HAP-1 (cell line): ENCODE results near the gene HIVEP3.

Experiments used
- DNase-seq, 2 experiments: peaks; one replicate each; pipeline ENCODE4 v3.0.0-alpha.2; 2016 to 2020; ENCODE audit warnings: low spot score in 2 of 2
- H3K27me3 ChIP-seq: fragments of 250-450 bp; sonication (Bioruptor Pico); 2 replicates; pipeline ENCODE4 v1.5.1; 2020; ENCODE audit warnings: low read depth, mild to moderate bottlenecking, moderate library complexity
- H3K36me3 ChIP-seq: fragments of 250-450 bp; sonication (Bioruptor Pico); replicated peaks from 2 replicates; pipeline ENCODE4 v1.5.1; 2020; ENCODE audit warnings: mild to moderate bottlenecking
- H3K4me1 ChIP-seq: fragments of 250-450 bp; sonication (Bioruptor Pico); 2 replicates; pipeline ENCODE4 v1.5.1; 2020; ENCODE audit warnings: mild to moderate bottlenecking
- H3K4me3 ChIP-seq: fragments of 250-450 bp; sonication (Bioruptor Pico); 2 replicates; pipeline ENCODE4 v1.5.1; 2020; ENCODE audit warnings: mild to moderate bottlenecking, moderate library complexity
- H3K9me3 ChIP-seq: fragments of 250-450 bp; sonication (Bioruptor Pico); 2 replicates; pipeline ENCODE4 v1.5.1; 2020; ENCODE audit warnings: mild to moderate bottlenecking, moderate library complexity
- in situ Hi-C: fragments of 300-500 bp; cut with MboI; formaldehyde crosslinking; loops from 3 replicates; pipeline ENCODE4 v1.14.3; 2020; ENCODE audit warnings: low sequenced_read_pairs, inconsistent platforms, mixed read lengths

HIVEP3 gene

GRCh38 chr1:41620365-41621169 lies 298.2 kb downstream of the HIVEP3 start:
- H3K4me1 ChIP-seq, result no peaks in the 10 kb centered on the region
- H3K36me3 ChIP-seq, result no peaks in the 10 kb centered on the region
- H3K27me3 ChIP-seq, result no peaks in the 10 kb centered on the region
- no peak for DNase-seq
- no peak overlapping the region for H3K4me3 ChIP-seq
- in situ Hi-C loops, result no loop called here
- H3K9me3 ChIP-seq, result no peaks in the 10 kb centered on the region

GRCh38 chr1:41619511-41620364 lies 299.0 kb downstream of the HIVEP3 start:
- Histone ChIP-seq H3K9me3 (no peaks in the 10 kb centered on the region), H3K4me1 (no peaks in the 10 kb centered on the region), H3K27me3 (no peaks in the 10 kb centered on the region), H3K4me3 (no peak overlapping the region), H3K36me3 (no peaks in the 10 kb centered on the region)
- in situ Hi-C loops, result no loop called here
- no peak for DNase-seq

DNA sequence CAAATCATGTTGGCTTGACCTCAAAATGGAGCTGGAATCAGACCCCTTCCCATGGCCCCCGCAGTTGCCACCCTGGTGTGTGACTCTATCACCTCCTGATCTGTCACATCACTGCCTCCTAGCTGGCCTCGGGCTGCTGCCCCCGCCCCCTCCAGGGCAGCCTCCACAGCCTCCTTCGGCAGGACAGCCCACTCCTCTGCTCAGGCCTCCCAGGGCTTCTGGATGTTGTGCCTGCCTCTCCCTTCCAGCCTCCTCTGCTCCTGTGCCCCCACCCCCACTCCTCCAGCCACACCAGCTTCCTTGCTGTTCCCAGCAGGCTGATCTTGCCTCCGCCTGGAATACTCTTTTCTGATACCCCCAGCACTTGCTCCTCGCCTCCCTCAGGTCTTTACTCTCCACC lies 299.9 kb downstream of the HIVEP3 start:
- Histone ChIP-seq H3K9me3 (no peaks in the 10 kb centered on the region), H3K4me1 (no peaks in the 10 kb centered on the region), H3K36me3 (no peaks in the 10 kb centered on the region), H3K4me3 (no peak overlapping the region), H3K27me3 (no peaks in the 10 kb centered on the region)
- DNase-seq, result no peak
- in situ Hi-C loops, result no loop called here

DNA sequence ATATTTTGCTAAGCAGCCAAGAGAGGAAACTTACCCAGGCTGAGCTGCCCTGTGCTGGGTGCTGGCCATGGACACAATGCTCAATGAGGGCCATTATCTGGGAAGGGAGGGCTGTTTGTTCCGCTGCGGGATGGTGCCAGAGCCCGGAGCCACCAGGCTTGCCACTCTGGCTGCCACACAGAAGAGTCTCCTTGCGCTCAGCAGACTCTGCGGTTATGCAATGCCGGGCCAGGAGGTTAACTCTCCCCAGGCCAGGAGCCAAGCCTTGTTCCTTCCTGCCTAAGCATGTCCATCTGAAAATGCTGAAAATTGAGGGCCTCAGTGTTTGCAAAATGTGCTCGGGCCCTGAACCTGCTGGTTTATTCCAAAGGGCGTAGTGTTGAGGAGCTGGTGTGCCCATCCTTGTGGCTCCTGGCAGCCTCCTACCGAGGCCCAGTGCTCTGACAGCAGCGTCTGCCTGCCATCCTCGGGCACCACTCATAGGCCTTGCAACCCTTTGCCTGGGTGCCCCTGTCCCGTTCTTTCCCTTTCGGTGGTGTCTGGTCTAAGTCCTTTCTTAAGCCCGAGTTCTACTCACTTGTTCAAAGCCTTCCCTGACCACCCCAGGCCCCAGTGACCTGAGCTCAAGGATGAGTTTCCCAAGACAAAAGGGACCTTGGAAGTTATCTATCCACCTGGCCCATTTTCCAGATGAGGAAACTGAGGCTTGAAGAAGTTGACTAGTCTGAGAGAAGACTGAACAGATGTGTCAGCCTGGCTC lies 300.5 kb downstream of the HIVEP3 start:
- no peaks in the 10 kb centered on the region for H3K27me3 ChIP-seq
- no peak for DNase-seq
- H3K4me1 ChIP-seq, result no peaks in the 10 kb centered on the region
- H3K9me3 ChIP-seq, result no peaks in the 10 kb centered on the region
- in situ Hi-C loops, result no loop called here
- H3K36me3 ChIP-seq, result no peaks in the 10 kb centered on the region
- no peak overlapping the region for H3K4me3 ChIP-seq

DNA sequence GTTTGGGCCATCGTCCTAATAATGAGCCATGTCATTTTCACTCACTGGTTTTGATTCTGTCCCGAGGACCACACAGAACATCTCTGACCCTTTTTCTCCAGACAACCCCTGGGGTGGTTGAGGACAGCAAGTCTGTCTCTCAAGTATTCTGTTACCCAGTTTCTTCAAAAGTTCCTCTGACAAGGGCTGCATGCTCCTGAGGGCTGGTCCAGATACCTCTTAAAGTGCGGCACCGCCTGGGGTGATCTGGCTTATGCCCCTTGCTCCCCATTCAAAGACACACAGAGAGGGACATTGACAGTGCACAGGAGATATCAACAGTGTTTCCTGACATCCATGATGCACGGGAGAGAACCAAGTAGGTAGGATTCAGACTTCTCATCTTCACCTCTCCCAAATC lies 301.4 kb downstream of the HIVEP3 start:
- no peaks in the 10 kb centered on the region for H3K27me3 ChIP-seq
- H3K36me3 ChIP-seq, result no peaks in the 10 kb centered on the region
- DNase-seq, result no peak
- H3K4me1 ChIP-seq, result no peaks in the 10 kb centered on the region
- in situ Hi-C loops, result no loop called here
- H3K4me3 ChIP-seq, result no peak overlapping the region
- H3K9me3 ChIP-seq, result no peaks in the 10 kb centered on the region

DNA sequence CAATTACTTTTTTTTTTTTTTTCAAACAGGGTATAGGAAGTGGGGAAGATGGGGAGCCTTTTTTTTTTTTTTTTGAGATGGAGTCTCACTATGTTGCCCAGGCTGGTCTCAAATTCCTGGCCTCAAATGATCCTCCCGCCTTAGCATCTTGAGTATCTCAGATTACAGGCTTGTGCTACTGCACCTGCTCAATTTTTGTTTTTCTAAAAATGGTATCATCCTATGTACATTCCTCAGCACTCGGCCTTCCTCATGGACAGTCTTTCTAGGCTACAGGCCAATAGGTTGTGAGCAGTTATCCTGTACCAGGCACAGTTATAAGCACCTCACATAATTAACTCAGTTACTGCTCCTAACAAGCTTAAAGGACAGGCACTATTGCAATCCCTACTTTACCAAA lies 302.2 kb downstream of the HIVEP3 start:
- Histone ChIP-seq H3K9me3 (no peaks in the 10 kb centered on the region), H3K27me3 (no peaks in the 10 kb centered on the region), H3K4me1 (no peaks in the 10 kb centered on the region), H3K4me3 (no peak overlapping the region), H3K36me3 (no peaks in the 10 kb centered on the region)
- no peak for DNase-seq
- in situ Hi-C loops, result no loop called here

DNA sequence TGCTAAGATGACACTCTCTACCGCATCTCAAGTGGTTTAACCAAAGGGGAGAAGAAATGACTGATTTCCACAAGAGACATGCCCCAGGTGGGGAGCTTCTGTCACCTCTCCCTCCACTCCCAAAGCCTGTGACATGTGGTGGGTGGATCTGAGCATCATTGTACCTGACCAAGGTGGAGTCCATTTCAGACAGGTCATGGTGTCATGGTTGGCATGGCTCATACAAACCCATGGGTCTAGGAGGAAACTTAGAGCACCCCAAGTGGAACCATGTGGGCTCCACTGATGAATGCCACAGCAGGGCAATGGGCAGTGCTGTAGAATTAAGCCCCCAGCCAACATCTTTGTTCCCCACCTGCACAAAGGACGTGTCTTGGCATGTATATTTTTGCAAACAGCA lies 302.7 kb downstream of the HIVEP3 start:
- Histone ChIP-seq H3K9me3 (no peaks in the 10 kb centered on the region), H3K4me3 (no peak overlapping the region), H3K4me1 (no peaks in the 10 kb centered on the region), H3K36me3 (no peaks in the 10 kb centered on the region), H3K27me3 (no peaks in the 10 kb centered on the region)
- DNase-seq, result no peak
- in situ Hi-C loops, result no loop called here

DNA sequence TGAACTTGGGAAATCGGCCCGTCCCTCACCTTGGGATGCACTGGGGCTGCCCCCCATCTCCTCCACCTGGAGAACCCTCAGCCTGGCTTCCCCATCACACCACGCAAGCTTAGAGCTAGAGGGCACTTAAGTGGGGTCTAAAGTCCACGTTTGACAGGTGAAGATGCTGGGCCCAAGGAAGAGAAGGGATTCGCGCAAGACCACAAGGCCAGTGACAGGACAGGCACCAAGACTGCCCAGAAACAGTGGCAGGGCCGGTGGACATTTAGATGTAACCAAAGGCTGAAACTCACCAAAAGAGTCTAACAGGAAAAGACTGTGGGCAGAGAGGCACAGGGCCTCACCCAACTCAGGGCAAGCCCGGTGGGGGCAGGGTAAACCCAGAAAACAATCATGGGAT lies 303.4 kb downstream of the HIVEP3 start:
- in situ Hi-C loops, result no loop called here
- Histone ChIP-seq H3K36me3 (no peaks in the 10 kb centered on the region), H3K9me3 (no peaks in the 10 kb centered on the region), H3K4me1 (no peaks in the 10 kb centered on the region), H3K4me3 (no peak overlapping the region), H3K27me3 (no peaks in the 10 kb centered on the region)
- no peak for DNase-seq

DNA sequence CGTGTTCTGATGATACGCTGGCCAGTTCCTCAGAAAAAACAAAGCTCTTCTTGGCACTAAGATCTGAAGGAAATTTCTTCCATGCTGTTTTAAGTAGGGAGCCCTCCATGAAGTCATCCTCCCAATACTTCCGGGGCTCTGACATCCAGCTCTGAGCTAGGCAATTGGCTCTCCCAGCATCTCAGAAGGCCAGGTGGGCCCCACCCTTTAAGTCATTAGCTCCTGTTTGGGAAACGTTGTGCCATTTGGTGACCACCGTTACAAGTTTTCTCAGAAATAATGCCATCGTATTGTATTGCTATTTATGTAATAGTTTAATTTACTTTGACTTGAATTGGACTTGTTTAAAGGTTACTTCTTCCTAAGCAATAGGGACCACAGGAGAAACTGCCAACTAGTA lies 303.9 kb downstream of the HIVEP3 start:
- no peaks in the 10 kb centered on the region for H3K27me3 ChIP-seq
- in situ Hi-C loops, result no loop called here
- H3K36me3 ChIP-seq, result no peaks in the 10 kb centered on the region
- no peak overlapping the region for H3K4me3 ChIP-seq
- H3K4me1 ChIP-seq, result no peaks in the 10 kb centered on the region
- DNase-seq, result no peak
- no peaks in the 10 kb centered on the region for H3K9me3 ChIP-seq

DNA sequence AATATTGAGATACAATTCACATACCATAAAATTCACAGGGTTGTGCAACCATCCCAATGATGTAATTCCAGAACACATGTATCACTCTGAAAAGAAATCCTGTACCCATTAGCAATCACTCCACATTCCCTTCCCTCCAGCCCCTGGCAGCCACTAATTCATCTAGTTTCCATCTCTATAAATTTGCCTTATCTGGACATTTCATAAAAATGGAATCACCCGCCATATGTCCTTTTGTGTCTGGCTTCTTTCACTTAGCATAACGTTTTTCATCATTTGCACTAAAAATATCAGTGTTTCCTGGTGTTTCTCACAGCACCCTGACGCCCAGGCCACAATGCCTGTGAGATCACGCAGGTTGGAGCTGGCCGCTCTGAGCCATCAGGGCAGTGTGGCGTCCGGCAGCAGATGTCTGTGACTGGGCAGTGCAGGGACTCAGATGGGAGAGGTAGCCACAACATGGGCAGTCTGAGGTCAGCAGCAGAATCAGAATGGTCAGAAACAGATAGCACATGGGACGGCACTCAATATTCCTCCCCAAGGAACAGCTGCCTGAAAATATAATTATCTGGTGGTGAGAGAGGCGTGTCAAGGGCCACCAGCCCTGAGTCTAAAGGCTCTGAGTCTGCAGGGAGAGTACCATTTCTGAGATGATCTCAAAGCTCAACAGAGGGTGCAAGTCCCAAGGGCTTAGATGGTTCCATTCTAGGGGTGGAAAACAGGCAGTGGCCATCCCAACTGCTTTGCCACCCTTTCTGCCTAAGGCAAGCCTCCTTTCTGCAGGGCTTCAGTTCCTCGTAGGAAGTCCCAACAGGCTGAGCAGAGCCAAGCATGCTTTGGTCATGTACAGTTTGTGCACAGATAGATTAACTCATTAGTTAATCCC lies 304.8 kb downstream of the HIVEP3 start:
- no peaks in the 10 kb centered on the region for H3K36me3 ChIP-seq
- no peaks in the 10 kb centered on the region for H3K4me1 ChIP-seq
- no peak overlapping the region for H3K4me3 ChIP-seq
- no peaks in the 10 kb centered on the region for H3K9me3 ChIP-seq
- H3K27me3 ChIP-seq, result no peaks in the 10 kb centered on the region
- DNase-seq, result no peak
- in situ Hi-C loops, result no loop called here

DNA sequence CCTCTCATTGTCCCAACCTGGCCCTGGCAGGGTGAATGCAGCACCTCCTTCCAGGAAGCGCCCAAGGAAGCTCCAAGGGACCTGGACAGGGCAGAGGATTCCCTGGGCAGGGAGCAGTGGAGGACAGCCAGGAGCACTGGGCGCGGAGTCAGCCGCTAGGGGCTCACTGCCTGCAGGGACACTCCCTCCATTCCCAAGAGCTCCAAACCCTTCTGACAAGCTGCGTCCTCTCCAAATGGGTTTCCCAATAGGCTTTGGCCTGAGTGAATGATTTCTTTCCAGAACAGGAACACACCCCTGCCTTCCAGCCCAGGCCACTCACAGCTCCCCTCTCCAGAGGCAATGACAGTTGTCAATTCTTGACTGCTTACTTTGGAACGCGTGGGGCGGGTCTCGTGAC lies 305.8 kb downstream of the HIVEP3 start:
- Histone ChIP-seq H3K9me3 (no peaks in the 10 kb centered on the region), H3K36me3 (no peaks in the 10 kb centered on the region), H3K4me3 (no peak overlapping the region), H3K27me3 (no peaks in the 10 kb centered on the region), H3K4me1 (no peaks in the 10 kb centered on the region)
- in situ Hi-C loops, result no loop called here
- no peak for DNase-seq

DNA sequence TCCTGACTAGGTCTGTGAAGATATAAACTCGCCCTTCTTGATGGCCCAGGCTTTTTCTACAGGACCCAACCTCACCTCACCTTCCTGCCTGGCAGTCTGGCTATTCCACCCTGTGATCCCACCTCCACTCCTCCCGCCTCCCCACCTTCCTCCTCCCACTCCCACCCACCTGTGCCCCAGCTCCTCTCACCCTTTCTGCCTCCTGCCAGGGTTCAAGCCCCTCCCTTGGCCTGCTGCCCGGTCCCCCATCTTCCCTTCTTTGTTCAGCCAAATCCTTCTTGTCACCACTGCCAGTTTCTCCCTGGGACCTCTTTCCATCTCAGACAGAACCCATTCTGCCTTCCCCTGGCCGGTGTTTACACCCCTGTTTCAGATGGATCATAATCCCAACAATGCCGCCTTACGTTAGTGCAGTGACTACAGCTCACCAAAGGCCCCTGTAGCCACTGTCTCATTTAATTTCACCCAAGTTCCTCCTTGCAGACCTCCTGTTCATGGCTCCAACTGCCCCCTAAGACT lies 306.7 kb downstream of the HIVEP3 start:
- Histone ChIP-seq H3K4me1 (no peaks in the 10 kb centered on the region), H3K36me3 (no peaks in the 10 kb centered on the region)
- in situ Hi-C loops, result no loop called here

More for the DNA sequence above, 306.7 kb downstream of the HIVEP3 start:
- H3K27me3 ChIP-seq, result no peaks in the 10 kb centered on the region
- H3K4me3 ChIP-seq, result no peak overlapping the region
- H3K9me3 ChIP-seq, result no peaks in the 10 kb centered on the region
- no peak for DNase-seq
